ENCODE results near the gene DEGS2.

DEGS2 gene

GRCh38 chr14:100132161-100132902, 27.1 kb downstream of the DEGS2 start:
- no peak for DNase-seq (ENCODE audit: low spot score)

DNA sequence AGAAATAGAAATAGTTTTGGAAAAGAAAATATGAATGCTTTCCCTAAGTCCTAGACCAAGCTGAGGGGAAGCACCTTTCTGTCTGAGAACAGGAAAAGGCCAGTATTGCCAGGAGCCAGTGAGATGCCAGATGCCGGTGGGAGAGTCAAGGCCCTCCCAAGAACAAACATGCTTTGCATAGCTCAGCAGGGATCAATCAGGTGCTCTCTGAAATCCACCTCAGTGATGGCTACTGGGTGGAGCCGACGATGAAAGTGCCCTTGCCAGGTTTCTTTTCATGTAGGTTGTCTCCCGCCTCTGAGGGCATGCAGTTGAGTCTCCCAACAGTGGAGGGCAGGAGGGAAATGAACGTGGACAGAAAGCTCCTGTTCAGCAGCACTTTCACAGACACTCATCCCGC, 28.3 kb downstream of the DEGS2 start:
- DNase-seq (ENCODE audit: low spot score) = no peak

GRCh38 chr14:100130521-100130920, 28.9 kb downstream of the DEGS2 start:
- no peak for DNase-seq (ENCODE audit: low spot score)

GRCh38 chr14:100129161-100129589, 30.3 kb downstream of the DEGS2 start:
- DNase-seq (ENCODE audit: low spot score) = no peak

DNA sequence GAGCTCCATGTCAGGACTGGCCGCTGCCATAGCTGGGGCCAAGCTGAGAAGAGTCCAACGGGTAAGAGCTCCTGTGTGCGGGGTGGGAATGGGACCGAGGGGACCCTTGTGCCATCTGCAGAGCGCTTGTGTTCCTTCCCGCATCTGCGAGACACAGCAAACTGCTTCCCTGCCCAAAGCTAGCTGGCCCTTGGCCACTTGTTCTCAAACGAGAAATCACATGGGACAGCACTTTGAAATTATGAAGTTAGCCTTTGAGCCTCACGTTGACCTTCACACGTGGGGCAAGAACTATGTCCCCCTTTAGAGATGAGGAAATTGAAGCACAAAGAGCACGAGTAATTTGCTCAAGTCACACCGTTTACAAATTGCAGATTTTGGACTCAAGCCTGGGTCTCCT, 30.8 kb downstream of the DEGS2 start:
- DNase-seq (ENCODE audit: low spot score) = no peak

- no peak for DNase-seq (ENCODE audit: low spot score)
Observed at GRCh38 chr14:100127853-100128455, 31.5 kb downstream of the DEGS2 start.

DNA sequence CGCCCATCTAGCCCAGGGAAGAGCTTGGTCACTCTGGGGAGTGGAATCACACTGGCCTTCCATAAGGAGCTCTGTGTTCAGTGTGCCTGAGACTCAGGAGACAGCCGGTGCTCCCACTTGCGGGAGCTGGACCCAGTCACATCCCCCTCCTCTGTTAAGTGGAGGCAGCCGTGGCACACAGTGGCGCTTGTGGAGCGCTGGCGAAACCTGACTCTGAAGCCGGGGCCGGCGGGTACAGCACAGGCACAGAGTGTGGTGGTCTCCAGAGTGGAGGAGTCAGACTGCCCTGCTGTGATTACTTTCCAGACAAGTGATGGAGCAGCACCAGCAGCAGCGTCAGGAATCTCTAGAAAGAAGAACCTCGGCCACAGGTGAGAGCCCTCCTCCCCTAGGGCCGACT, 33.0 kb downstream of the DEGS2 start:
- no peak for DNase-seq (ENCODE audit: low spot score)

DNA sequence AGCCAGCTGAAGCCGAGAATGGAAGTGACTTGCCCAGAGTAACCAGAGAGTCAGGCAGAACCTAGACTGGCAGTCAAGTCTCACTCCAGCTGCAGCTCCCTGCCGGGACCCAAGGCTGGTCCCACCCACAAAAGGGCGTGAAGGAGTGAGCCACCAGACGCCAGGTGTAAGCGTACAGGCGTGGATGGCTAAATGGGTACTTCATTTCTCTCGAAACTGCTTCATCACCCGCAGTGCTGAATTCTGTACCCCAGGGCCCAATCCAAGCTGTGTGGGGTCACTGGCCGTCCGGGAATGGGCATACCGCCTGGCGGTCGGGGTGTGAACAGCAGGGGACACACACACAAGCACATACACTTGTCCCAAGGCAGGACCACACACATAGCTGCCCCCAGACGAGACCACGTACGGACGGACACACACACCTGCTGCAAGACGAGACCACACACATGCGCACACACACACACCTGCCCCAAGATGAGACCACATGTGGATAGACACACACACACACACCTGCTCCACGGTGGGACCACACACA, 34.8 kb downstream of the DEGS2 start:
- no peak for DNase-seq (ENCODE audit: low spot score)

DNA sequence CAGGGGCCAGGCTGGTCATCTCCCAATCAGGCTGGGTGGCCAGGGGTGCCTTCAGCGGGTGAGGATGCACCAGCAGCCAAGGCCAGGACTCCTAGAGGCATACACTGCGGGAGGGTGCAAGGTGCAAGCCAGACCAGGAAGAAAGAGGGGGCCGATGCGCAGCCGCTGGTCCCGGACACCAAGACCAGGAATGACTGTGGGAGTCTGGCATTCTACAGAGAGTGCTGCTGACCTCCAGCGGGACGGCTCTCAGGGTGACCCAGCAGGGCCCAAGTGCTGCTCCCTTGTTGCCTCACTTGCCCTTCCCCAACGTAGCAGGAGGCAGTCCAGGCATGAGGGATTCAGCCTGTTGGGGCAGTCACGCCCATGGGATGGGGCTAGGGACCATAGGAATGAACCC, 35.8 kb downstream of the DEGS2 start:
- no peak for DNase-seq (ENCODE audit: low spot score)

DNA sequence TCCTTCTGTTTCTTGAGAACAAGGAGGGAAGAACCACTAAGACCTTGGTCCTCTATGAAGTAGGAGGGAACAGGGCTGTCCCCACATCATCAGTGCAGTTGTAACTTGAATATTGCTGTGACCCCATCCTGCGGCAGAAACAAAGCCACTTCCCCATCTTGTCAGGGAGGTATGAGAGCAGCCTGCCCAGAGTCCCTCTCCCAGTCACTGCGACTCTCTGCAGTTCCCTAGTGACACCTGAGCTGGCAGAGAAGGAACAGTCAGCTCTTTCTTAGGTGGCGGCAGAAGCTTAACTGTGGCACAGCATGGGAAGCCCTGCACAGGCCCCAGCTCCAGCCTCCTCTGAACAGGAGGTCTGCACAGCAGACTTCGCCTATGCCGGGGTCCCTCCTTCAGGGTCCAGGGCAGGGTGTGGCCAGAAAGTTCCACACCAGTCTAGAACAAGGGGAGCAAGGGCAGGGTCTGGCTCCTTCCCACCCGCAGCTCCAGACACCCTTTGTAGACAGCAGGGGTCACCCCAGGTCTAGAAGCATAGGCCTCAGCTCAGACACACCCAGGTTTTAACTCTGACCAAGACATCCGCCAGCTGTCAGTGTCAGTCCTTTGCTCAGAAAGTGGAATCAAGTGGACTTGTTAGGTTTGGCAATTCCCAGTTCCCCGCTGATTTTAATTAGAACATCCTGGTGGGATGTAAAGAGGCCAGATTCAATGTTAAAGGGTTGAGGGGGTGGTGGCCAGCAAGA, 36.8 kb downstream of the DEGS2 start:
- no peak for DNase-seq (ENCODE audit: low spot score)

GRCh38 chr14:100121643-100122480, 37.6 kb downstream of the DEGS2 start:
- DNase-seq (ENCODE audit: low spot score) = no peak

GRCh38 chr14:100120522-100121269, 38.7 kb downstream of the DEGS2 start:
- no peak for DNase-seq (ENCODE audit: low spot score)

DNA sequence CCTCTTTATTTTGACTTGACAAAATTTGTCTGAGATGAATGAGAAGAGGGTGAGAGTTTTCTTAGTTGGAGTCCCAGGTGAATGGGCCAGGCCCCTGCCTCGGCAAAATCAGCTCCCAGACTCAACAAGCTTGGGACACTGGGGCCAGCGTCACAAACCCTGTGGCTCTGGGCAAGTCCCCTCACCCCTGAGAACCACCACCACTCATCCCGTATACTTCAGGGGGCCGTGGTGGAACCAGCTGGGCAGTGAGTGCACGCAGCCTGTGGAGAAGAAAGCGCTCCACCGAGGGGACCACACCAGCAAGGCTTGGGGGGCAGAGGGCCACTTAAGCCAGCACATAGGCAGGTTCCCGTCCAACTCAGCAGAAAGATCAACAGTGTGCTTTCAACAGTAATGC, 40.2 kb downstream of the DEGS2 start:
- DNase-seq (ENCODE audit: low spot score) = no peak

- DNase-seq (ENCODE audit: low spot score) = no peak
Observed at GRCh38 chr14:100118396-100119011, 40.9 kb downstream of the DEGS2 start.

- DNase-seq (ENCODE audit: low spot score) = no peak
Observed at GRCh38 chr14:100117633-100118395, 41.6 kb downstream of the DEGS2 start.

GRCh38 chr14:100117026-100117425, 42.4 kb downstream of the DEGS2 start:
- DNase-seq (ENCODE audit: low spot score) = no peak

- no peak for DNase-seq (ENCODE audit: low spot score)
Observed at GRCh38 chr14:100116134-100116533, 43.3 kb downstream of the DEGS2 start.

- DNase-seq (ENCODE audit: low spot score) = no peak
Observed at GRCh38 chr14:100115726-100116125, 43.7 kb downstream of the DEGS2 start.

GRCh38 chr14:100115236-100115635, 44.2 kb downstream of the DEGS2 start:
- no peak for DNase-seq (ENCODE audit: low spot score)
